ENCODE results near the gene GMEB2.
"Not testable (repeated sequence)": the region's sequence is repeated elsewhere in the genome, so short reads cannot be mapped to it uniquely, and the experiment has no call there.

Gene GMEB2, protein sequence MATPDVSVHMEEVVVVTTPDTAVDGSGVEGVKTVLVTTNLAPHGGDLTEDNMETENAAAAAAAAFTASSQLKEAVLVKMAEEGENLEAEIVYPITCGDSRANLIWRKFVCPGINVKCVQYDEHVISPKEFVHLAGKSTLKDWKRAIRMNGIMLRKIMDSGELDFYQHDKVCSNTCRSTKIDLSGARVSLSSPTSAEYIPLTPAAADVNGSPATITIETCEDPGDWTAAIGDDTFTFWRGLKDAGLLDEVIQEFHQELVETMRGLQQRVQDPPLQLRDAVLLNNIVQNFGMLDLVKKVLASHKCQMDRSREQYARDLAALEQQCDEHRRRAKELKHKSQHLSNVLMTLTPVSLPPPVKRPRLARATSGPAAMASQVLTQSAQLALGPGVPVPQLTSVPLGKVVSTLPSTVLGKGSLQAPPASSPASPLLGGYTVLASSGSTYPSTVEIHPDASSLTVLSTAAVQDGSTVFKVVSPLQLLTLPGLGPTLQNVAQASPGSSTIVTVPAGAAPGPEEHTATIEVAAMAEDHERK

GRCh38 chr20:63626424-63627128 is at the start of gene GMEB2:
TSS of gene GMEB2 (minus strand) at chr20:63627101. CDS start at chr20:63619397, 7,704 bp downstream.
- peak; percentile 59 for ATAC-seq
- peak; percentile 78 for DNase-seq

- DNase-seq, result no peak
- no peak for ATAC-seq
Measured at GRCh38 chr20:63675681-63676368, 48.9 kb upstream of the GMEB2 start.

DNA sequence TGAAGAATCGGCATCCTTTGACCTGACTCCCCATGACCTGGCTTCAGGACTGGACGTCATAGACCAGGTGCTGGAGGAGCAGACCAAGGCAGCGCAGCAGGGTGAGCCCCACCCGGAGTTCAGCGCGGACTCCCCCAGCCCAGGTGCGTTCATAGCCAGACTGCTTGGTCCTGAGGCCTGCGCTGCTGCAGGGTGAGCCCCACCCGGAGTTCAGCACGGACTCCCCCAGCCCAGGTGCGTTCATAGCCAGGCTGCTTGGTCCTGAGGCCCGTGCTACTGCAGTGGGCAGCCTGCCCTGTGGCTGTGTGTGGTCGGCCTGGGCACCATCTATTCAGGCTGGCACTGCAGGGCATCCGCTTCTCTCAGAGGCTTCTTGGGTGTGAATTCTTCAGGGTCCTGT is 47.0 kb upstream of the GMEB2 start:
- ATAC-seq (no peak), DNase-seq (no peak)

DNA sequence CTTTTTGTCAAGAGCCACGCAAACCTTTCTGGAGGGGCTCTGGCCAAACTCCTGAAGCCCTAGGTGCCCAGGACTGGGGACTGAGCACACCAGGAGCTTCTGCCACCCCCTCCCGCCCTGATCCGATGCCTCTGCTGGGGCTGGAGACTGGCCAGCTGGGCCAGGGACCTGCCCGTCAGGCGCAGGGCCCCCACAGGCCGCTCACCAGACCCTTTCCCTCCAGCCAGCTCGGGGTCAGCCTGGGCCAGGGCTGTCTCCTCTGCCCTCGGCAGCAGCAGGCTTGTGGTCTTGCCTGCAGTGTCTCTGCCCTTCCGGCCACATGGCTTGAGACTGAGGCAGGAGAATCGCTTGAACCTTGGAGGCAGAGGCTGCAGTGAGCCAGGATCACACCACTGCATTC is 45.8 kb upstream of the GMEB2 start:
- no peak for DNase-seq
- no peak for ATAC-seq

GRCh38 chr20:63671695-63672094 is 44.8 kb upstream of the GMEB2 start:
- not testable (repeated sequence) for DNase-seq, ATAC-seq

- DNase-seq (no peak), ATAC-seq (no peak)
Measured at GRCh38 chr20:63668351-63668750, 41.5 kb upstream of the GMEB2 start.

GRCh38 chr20:63667858-63668257 is 41.0 kb upstream of the GMEB2 start:
- no peak for ATAC-seq
- DNase-seq, result no peak

GRCh38 chr20:63665708-63666107 is 38.8 kb upstream of the GMEB2 start:
- DNase-seq, result no peak
- no peak for ATAC-seq

- ATAC-seq (no peak), DNase-seq (no peak)
Measured at GRCh38 chr20:63664861-63665594, 38.1 kb upstream of the GMEB2 start.

- DNase-seq (no peak), ATAC-seq (no peak)
Measured at GRCh38 chr20:63664143-63664851, 37.4 kb upstream of the GMEB2 start.

GRCh38 chr20:63663332-63664066 is 36.6 kb upstream of the GMEB2 start:
- no peak for ATAC-seq
- DNase-seq, result no peak

DNA sequence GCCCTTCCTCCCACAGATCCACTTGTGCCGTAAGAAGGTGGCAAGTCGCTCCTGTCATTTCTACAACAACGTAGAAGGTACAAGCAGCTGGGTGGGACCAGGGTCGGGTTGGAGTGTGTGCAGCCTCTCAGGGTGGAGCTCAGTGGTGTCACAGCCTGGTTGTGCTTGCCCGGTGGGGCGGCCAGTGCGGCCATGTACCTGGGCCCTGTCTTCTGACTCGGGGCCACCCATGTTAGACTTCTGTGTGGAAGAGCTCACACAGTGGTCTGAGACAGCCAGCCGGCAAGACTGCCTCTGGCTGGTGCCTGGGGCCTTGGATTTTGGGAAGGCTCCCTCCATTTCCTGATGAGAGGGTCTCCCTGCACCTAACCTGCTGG is 35.9 kb upstream of the GMEB2 start:
- no peak for ATAC-seq

DNA sequence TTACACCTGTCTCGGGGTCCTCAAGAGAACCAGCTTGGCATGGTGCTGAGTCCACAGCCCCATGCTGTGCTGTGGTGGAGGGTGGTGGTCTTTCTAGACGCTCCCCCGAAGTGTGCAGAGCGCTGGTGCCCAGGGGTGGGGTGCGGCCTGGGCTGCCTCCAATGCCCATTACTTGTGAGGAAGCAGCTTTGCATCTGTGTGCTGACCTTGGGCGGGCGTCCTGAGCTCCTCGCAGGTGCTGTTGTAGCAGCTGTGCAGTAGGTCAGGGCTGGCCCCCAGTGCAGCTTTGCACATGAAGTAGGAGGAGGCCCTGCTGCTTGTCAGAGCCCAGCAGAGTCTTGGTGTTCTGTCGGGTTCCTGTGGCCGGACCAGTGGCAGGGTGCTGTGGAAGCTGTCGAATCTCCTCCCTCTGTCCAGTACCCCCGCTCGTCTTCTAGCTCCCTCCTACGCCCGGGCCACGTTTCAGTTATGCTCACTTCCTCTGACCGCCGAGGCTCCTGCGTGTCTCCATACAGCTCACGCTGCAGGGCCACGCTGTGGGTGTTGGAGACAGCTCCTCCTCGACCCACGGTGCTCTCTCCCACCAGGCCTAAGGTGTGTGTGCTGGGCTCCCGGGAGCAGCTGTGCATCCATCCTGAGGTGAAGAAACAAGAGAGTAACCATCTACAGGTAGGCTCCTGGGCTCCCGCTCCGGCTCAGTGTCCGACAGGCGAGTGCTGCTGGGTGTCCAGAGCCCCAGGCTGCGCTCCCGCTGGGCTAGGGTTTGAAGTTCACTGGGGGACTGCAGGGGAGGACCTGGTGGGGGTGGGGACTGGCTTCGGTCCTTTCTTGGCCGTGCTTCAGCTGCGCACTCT is 35.3 kb upstream of the GMEB2 start:
- no peak for DNase-seq
- ATAC-seq, result no peak

More for the DNA sequence above, 35.9 kb upstream of the GMEB2 start:
- DNase-seq, result no peak

- DNase-seq (no peak), ATAC-seq (no peak)
Measured at GRCh38 chr20:63661108-63661507, 34.2 kb upstream of the GMEB2 start.

GRCh38 chr20:63660622-63661021 is 33.7 kb upstream of the GMEB2 start:
- ATAC-seq, result no peak
- DNase-seq, result no peak

DNA sequence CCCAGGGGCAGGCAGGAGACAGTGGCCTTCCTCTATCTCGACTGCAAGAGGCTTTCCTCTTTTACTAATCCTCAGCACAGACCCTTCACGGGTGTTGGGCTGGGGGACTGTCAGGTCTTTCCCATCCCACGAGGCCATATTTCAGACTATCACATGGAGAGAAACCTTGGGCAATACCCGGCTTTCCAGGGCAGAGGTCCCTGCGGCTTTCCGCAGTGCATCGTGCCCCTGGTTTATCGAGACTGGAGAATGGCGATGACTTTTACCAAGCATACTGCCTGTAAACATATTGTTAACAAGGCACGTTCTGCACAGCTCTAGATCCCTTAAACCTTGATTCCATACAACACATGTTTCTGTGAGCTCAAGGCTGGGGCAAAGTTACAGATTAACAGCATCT is 33.3 kb upstream of the GMEB2 start:
- not testable (repeated sequence) for ATAC-seq, DNase-seq

- no peak for ATAC-seq
Measured at GRCh38 chr20:63659370-63659769, 32.5 kb upstream of the GMEB2 start.

GRCh38 chr20:63658749-63659187 is 31.9 kb upstream of the GMEB2 start:
- DNase-seq (no peak), ATAC-seq (no peak)

More at GRCh38 chr20:63659370-63659769, 32.5 kb upstream of the GMEB2 start:
- no peak for DNase-seq

DNA sequence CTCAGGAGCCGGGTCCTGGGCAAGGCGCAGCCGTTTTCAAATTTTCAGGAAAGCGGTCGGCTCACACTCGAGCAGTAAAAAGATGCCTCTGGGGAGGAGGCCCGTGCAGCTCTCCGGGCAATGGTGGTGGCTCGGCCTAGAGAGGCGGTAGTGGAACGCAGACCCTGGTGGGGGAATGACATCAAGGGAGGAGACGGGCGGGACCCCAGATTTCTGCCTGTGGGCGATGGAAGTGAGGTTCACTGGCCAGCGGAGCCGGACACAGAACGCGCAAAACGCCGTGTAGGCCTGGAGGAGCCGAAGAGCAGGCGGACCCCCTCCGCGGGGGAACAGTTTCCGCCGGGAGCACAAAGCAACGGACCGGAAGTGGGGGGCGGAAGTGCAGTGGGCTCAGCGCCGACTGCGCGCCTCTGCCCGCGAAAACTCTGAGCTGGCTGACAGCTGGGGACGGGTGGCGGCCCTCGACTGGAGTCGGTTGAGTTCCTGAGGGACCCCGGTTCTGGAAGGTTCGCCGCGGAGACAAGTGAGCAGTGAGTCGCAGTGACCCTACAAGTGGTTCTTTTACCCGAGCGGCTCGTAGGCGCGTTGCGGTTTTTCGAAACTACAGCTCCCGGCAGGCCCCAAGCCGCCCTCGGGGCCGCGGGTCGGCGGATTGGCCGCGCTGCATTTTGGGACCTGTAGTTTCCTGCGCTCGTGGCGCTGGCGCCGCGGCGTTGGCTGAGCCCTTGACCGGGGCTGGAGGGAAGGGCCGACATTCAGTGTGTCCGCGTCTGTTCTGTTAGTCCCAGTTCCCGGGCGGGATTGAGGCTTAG is 31.2 kb upstream of the GMEB2 start, which contains the start of gene RTEL1:
TSS of gene RTEL1 (plus strand) at position 376 of the 812 bp plus-strand sequence. CDS start 1,091 bp downstream, outside the sequence.
- peak; percentile 83 for ATAC-seq
- DNase-seq, result peak; percentile 93
